Jurkat, Clone E6-1 (cell line): ENCODE results near the gene ZNRF3.
"Not testable (repeated sequence)": the region's sequence is repeated elsewhere in the genome, so short reads cannot be mapped to it uniquely, and the experiment has no call there.

Source experiments
- DNase-seq: peaks from one replicate; pipeline ENCODE4 v3.0.0-alpha.2; 2011; ENCODE audit warnings: low read depth, low spot score
- H3K4me3 ChIP-seq: 2 replicates; pipeline ENCODE4 v1.5.1; 2011; ENCODE audit warnings: mild to moderate bottlenecking, low read length, control low read depth, moderate library complexity

The ZNRF3 gene

DNA sequence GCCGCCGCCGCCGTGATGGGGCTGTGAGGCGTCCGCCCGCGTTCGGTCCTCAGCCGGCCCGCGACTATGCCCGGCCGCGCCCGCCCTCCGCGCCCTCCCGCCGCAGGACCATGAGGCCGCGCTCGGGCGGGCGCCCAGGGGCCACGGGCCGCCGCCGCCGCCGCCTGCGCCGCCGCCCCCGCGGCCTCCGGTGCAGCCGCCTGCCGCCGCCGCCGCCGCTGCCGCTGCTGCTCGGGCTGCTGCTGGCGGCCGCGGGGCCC, 215 bp downstream of the ZNRF3 start:
- DNase-seq, result no peak
- peak overlapping the region; percentile 53 for H3K4me3 ChIP-seq

DNA sequence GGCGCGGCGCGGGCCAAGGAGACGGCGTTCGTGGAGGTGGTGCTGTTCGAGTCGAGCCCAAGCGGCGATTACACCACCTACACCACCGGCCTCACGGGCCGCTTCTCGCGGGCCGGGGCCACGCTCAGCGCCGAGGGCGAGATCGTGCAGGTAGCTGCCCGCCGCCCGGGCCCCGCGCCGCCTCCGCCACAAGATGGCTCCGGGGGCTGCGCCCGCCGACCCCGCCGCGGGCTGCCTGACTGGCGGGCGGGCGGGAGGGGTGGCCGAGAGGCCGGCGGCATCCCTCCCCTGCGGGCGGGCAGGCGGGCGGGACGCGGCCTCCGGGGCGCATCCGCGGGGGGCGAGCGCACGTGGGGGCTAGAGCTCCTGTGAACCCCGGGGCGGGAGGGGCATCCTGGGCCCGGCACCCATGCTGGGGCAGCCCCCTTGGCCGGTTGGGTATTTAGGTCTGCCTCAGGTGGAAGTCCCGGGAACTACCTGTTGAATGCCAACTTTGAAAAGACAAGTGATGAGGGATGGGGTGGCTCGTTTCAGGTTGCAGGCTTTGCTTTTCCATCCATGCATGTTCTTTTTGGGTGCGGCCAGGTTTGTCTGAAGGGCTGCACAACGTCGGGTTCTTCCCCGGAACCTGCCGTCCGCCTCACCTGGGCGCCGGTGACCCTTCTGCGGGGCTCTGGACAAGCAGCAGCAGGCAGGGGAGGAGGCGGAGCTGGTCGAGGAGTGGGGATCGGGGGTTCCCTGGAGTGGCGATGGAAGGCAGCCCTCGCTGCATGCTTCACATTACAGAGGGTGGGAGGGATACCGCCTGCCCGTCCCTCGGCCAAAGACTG, 760 bp downstream of the ZNRF3 start:
- H3K4me3 ChIP-seq, result peak overlapping the region; percentile 53
- no peak for DNase-seq

DNA sequence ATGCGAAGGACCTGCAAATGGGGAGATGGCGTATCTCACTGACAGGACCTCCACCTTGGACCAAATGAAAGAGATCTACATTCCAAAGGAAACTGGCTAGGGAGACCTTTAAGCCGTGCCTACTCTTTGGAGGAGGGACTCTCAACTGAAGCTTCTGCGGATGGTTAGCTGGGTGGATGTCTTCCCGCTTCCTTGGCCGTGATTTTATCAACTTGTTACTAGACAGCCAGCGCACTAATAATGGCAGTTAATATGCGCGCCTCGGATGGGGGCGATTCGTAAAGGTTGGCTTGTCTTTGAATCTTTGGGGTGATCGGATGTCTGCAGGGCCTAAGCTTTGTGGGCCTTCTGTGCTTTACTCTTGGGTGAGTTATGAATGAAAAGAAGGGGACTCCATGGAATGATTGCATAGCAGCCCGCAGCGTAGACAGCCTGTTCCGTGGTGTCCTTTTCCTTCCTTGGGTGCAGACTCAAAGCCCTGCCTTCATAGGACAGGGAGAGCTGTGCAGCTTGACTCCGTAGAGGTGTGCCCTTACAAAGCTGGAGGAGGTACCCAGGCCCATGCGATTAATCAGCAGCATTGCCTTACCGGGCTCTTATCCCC, 1.5 kb downstream of the ZNRF3 start:
- DNase-seq, result no peak
- H3K4me3 ChIP-seq, result peak overlapping the region; percentile 53

DNA sequence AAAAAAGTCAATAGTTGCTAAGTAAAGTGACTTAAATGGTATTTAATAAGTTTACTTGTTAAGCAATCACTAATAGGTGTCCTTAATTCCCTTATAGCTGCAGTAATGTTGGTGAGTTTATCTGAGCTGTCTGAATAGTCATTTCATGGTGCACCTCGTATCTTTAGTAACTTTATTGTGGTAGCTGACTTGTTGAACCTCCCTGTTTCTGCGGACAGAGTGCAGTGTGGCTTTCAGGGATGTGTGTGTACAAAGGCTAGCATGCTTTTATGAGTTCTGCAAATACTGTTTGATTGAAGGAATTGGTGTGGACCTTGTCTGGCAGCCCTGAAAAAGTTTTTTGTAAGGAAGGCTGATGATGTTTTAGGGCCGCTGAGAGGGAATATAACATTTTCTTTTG, 2.6 kb downstream of the ZNRF3 start:
- no peak for DNase-seq
- no peak overlapping the region for H3K4me3 ChIP-seq

DNA sequence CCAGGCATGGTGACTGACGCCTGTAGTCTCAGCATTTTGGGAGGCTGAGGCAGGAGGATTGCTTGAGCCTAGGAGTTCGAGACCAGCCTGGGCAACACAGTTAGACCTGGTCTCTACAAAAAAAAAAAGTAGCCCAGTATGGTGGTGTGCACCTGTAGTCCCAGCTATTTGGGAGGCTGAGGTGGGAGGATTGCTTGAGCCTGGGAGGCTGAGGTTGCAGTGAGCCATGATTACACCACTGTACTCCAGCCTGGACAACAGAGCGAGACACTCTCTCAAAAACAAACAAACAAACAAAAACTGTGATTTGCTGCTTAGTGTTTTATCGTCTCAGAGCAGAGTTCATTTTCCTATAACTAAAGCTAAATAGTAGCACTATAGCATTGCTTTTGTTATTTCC, 3.3 kb downstream of the ZNRF3 start:
- DNase-seq, H3K4me3 ChIP-seq: not testable (repeated sequence)

DNA sequence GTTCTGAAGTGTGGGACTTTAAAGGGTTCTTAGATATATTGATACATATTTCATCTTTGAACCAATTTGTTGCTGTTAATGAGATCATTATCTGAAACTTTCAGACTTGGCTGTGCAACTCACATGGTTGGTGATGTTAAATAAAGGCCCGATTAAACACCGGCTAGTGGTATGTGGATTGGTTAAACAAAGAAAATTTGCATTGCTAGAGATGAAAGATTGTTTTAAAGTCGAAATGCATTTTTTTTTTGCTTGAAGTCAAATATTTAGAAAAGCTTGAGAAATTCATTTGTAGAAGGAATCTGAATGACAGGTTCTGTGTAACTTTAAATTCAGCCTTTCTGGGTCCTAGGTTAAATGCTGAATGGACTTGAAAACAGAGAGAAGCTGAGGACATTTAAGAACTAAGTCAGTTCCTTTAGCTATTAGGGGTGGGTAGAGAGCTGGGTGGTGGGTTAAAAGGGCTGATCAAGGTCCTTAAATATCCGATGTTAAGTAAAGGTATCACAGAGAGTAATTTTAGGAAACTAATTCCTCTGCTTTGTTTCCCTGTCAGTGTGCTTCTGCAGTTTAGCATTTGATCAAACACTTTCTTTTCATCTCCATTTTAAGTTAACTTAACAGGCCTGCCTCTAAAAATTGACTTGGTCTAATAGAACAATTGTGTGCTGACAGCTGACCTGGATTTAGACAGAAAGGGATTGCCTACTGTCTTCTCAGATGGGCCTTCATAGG, 4.5 kb downstream of the ZNRF3 start:
- H3K4me3 ChIP-seq, result no peak overlapping the region
- DNase-seq, result no peak

DNA sequence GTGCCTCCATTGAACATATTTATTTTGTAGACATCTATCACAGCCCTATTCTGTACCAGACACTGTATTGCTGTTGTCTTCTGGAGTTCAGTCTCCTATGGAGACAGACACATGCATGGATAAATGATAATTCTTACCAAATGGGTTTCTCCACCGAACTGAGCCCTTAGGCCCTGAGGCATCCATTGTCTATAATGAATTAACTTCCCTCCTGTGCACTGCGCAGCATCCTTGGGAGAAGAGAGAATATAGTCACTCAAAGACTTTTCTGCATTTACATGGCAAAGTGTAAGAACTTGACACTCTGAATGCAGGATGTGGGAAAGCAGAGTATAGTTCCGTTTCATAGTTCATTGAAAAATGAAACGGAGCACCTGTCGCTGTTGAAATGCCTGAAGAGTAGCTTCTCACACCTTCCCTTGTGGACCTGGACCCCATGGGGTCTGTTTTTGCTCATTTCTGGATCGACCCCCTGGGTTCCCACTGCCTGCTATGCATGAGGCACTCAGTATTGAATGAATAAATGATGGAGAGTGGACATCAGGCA, 6.2 kb downstream of the ZNRF3 start:
- peak; percentile 68 for DNase-seq

DNA sequence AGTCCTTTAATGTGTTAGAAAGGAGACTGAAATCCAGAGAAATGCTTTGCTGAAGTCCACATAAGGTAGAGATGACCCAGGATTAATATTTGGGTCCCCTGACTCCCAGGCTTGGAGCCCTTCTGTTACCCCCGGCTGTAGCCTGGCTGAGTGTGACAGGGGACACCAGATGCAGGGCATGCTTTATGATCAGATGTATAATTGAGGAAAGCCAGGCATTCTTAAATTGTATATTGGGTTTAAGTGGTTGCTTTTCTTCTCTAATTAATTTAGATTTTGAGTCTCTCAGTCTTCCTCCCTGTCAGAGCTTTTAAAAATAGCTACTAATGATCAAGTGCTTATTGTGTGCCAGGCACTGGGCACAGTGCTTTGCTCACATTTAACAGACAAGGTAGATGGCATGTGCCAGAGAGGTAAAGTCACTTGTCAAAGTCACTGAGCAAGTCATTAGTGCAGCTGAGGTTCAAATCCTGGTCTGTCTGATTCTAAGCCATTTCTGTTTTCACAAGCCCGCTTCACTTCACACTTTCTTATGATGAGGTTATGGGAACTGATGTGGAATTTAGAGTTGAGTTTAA, 7.9 kb downstream of the ZNRF3 start:
- DNase-seq, result no peak
- H3K4me3 ChIP-seq, result no peak overlapping the region

More for the DNA sequence above, 6.2 kb downstream of the ZNRF3 start:
- no peak overlapping the region for H3K4me3 ChIP-seq

DNA sequence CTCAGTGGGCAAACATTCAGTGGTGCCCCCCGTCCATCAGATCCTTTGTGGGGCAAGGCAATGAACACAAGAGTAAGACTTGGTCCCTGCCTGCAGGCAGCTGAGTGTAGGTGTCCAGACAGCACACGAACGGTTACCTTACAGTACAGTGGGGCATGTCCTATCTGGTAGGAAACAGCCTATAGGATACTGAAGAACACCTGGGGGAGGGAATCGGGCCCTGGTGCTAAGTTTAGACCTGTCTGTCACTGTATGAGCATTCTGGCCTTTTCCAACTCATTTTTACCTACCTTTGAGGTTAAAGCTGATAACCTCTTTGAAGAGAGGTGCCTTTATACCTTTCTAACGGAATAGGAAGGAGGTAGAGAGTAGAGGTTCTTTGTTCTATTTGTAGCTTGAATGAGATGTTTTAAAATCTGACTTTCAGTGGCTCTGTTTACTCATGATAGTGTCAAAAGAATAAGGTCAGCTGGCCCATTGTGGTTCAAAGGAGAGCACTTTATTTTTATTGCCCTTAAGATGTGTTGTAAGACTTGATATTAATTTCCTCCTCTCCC, 8.9 kb downstream of the ZNRF3 start:
- no peak overlapping the region for H3K4me3 ChIP-seq
- DNase-seq, result no peak

DNA sequence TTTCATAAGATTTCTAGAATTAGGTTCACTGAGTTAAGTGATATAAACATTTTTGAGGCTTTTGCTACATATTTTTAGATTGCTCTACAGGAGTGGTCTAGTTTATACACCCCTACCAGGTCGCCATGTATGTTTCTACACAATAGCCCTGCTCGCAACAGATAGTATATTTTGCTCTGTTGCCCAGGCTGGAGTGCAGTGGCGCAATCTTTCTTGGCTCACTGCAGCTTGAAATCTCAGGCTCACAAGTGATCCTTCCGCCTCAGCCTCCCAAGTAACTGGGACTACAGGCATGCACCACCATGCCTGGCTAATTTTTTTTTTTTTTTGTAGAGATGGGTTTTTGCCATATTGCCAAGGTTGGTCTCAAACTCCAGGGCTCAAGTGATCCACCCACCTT, 10.4 kb downstream of the ZNRF3 start:
- no peak for DNase-seq
- H3K4me3 ChIP-seq, result no peak overlapping the region

DNA sequence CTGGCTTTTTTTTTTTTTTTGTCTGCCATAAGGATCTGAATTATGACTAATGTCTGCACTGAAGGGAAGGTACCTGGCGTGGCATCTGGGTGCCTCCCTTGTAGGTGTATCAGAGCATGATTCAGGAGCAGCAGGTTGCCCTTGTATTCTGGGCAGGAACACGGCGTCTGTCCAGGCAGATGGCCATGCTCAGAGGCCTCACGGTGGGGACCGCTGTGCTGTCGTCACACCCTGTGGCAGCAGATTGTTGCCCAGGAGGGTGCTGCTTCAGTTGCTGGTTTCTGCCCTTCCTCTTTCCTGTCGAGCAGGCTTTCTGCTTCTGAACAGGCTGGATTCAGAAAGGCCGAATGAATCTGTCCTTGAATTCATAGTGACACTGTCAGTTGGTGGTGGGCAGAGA, 11.0 kb downstream of the ZNRF3 start:
- DNase-seq, result no peak
- no peak overlapping the region for H3K4me3 ChIP-seq

GRCh38 chr22:28894807-28895206, 11.4 kb downstream of the ZNRF3 start:
- no peak for DNase-seq
- no peak overlapping the region for H3K4me3 ChIP-seq

DNA sequence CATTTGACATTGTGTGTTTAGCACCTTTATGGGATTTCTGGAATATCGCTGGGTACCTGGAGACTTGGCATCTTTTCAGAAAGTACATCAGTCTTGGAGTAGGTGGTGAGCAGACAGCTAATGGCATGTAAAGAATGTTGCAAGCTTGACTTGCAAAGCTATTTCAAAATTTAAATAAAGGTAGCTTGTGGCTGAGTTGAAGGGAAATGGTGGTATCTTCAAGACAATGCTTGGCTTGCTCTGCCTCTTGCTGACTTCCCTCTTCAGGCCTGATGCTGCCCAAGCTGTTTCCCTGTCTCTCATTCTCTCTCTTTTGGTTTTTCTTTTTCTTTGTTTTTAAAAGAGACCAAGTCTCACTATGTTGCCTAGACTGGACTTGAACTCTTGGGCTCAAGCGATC, 13.2 kb downstream of the ZNRF3 start:
- H3K4me3 ChIP-seq, result no peak overlapping the region
- DNase-seq, result peak; percentile 41

DNA sequence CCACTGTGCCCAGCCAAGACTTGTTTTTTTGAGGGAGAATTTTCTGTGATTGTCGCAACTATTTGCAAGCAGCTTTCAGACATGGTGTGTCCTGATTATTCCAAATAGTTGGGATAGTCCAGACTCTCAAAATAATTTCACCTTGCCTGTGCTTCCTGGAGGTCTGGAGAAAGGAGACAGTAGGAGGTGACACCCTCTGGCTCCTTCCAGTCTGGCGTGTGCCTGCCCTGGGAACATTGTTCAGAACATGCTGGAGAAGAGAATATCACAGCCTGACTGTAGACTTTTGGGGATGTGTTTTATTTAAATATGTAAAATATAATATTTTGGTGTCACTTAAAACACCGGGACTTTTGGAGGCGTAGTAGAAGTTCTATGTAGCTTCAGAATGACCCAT, 14.9 kb downstream of the ZNRF3 start:
- DNase-seq, result no peak
- H3K4me3 ChIP-seq, result no peak overlapping the region

DNA sequence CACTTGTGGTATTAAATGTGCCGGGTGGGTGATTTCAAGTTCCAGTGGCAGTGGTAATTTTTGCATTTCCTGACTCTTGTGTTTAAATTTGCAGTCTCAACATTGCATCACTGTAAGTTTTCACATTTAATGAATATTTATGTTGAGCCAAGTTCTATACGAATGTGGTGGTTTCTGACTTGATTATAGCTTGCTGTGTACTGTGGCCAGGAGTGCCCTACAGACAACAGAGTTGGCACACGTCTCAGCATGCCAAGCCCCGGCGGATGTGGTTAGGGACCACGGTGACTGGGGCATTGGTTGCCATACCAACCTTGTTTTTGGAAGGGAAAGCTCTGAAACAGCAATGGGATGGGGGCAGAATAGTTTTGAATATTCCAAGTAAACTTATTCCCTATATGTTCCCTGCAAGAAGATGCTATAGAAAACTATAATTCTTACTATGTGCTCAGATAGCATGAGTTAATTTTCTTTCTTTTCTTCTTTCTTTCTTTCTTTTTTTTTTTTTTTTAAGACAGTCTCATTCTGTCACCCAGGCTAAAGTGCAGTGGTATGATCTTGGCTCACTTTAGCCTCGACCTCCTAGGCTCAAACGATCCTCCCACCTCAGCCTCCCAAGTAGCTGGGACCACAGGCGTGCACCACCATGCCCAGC, 16.0 kb downstream of the ZNRF3 start:
- no peak overlapping the region for H3K4me3 ChIP-seq
- DNase-seq, result peak; percentile 84

DNA sequence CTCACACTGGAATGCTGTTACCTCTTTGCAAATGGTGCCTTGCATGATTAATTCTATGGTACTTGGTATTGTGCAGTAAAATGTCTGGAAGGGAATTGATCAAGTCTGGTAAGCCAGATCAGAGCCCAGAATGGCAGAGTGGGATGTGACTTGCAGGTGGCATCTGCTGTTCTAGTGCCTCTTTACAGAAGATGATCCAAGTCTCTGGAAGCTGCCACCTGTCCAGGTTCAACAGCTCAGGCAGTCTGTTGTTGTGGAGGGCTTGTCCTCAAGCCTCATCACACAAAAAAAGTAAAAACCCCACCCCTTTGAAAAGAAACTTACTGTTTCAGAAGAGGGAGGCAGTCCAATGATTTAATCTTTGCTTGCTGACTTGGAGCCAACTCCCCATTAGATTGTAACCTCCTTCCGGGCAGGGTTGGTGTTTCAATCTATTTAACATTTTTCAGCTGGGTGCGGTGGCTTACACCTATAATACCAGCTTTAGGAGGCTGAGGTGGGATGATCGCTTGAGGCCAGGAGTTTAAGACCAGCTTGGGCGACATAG, 17.1 kb downstream of the ZNRF3 start:
- H3K4me3 ChIP-seq, result no peak overlapping the region
- no peak for DNase-seq

DNA sequence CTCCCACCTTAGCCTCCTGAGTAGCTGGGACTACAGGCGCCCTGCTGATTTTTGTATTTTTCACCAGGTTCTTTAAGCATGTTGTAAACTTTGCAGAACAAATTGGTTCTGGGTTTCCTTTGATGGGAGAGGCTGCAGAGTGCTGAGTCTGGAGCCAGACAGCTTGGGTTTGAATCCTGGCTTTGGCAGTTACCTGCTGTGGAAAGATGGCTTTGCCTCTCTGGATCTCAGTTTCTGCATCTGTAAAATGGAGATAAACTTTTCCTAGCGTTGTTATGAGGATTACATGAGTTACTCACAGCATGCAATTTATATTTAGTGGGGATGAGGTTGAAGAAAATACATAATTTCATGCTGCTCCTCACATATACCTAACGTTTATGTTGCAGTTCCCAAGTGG, 19.1 kb downstream of the ZNRF3 start:
- no peak overlapping the region for H3K4me3 ChIP-seq
- DNase-seq, result no peak

DNA sequence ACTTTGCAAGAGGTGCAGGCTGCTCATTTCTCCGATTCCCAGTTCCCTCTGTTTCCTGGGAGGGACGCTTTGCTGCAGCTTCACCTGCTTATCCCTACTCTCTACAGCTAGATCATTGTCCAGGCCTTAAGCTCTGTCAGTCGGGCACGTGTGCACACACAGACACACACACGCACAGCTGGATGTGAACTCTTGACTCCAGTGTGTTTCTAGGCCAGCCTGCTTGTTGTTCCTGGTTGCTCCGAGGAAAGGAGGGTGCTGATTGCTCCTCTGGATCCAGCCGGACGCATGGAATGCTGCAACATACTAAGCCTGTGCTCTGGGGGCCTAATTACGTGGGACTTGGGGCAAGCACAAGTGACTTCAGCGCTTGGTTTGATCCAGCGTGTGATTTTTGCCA, 19.7 kb downstream of the ZNRF3 start:
- DNase-seq, result no peak
- H3K4me3 ChIP-seq, result no peak overlapping the region

GRCh38 chr22:28903729-28904128, 20.4 kb downstream of the ZNRF3 start:
- DNase-seq, result no peak
- no peak overlapping the region for H3K4me3 ChIP-seq
